H1 (cell line): Measurements from ENCODE around the gene SNX30. TPM values are rescaled to one million over a fixed set of nuclear protein-coding genes. Genes with fewer than 3 reads are reported as not detected.

ENCODE experiments used
- CTCF ChIA-PET: fragments of 300-600 bp; sonication (Branson Sonifier 250); formaldehyde crosslinking; loops from one replicate; lab custom pipeline; 2021; ENCODE audit not compliant: partially characterized antibody; lab: Charles Lee
- POLR2A ChIA-PET: fragments of 300-600 bp; sonication (Branson Sonifier 250); formaldehyde crosslinking; loops from one replicate; lab custom pipeline; 2021; ENCODE audit warnings: inconsistent platforms; ENCODE audit not compliant: partially characterized antibody; lab: Charles Lee
- DNase-seq, 2 experiments: peaks; one replicate each; pipeline versions ENCODE4 v3.0.0 to v3.0.0-alpha.2; 2010 to 2022; ENCODE audit warnings: low spot score in 2 of 2, low read depth in 1 of 2, mixed read lengths in 1 of 2
- FAIRE-seq: peaks from 2 replicates; lab custom pipeline; 2011; peaks lifted over from hg19 to GRCh38; lab: Jason Lieb, UNC
- H2AFZ ChIP-seq: 2 replicates; pipeline ENCODE4 v1.8.1; 2012; ENCODE audit warnings: low read length, inconsistent platforms
- H2AK5ac ChIP-seq: 2 replicates; pipeline ENCODE4 v1.6.1; 2013; ENCODE audit warnings: low read depth, low read length
- H2BK120ac ChIP-seq: replicated peaks from 2 replicates; pipeline ENCODE3; 2013; ENCODE audit warnings: low read depth, low read length, inconsistent platforms
- H2BK12ac ChIP-seq: 2 replicates; pipeline ENCODE4 v1.6.1; 2013; ENCODE audit warnings: low read depth, low read length
- H2BK15ac ChIP-seq: 2 replicates; pipeline ENCODE4 v1.6.1; 2013; ENCODE audit warnings: low read length
- H2BK20ac ChIP-seq: 2 replicates; pipeline ENCODE4 v1.6.1; 2013; ENCODE audit warnings: low read length
- H2BK5ac ChIP-seq: 2 replicates; pipeline ENCODE4 v1.6.1; 2013; ENCODE audit warnings: low read depth, low read length
- H3K14ac ChIP-seq: 2 replicates; pipeline ENCODE4 v1.6.1; 2013; ENCODE audit warnings: inconsistent platforms; ENCODE audit not compliant: insufficient read length
- H3K18ac ChIP-seq: 2 replicates; pipeline ENCODE4 v1.6.1; 2013; ENCODE audit warnings: low read length; ENCODE audit errors: extremely low read depth
- H3K23ac ChIP-seq: 2 replicates; pipeline ENCODE4 v1.6.1; 2013; ENCODE audit warnings: inconsistent platforms; ENCODE audit not compliant: insufficient read length
- H3K23me2 ChIP-seq: 2 replicates; pipeline ENCODE4 v1.6.1; 2013; ENCODE audit warnings: low read depth, low read length
- H3K27ac ChIP-seq: 2 replicates; pipeline ENCODE4 v1.6.1; 2011; ENCODE audit warnings: low read depth, low read length, inconsistent platforms
- H3K27me3 ChIP-seq, 4 experiments: replicated peaks in 1 of 4; 1 replicate in 1 of 4; 2 replicates in 3 of 4; pipeline versions ENCODE4 v1.6.1 to v1.8.1; 2011 to 2013; ENCODE audit warnings: low read length in 3 of 4, mild to moderate bottlenecking in 3 of 4, inconsistent platforms in 2 of 4, mixed read lengths in 2 of 4, moderate library complexity in 1 of 4; ENCODE audit not compliant: control insufficient read depth in 3 of 4, insufficient read depth in 3 of 4; ENCODE audit errors: extremely low read depth in 1 of 4
- H3K36me3 ChIP-seq, 4 experiments: 2 replicates each; pipeline versions ENCODE4 v1.6.1 to v1.8.1; 2011 to 2013; ENCODE audit warnings: mild to moderate bottlenecking in 4 of 4, low read length in 3 of 4, moderate library complexity in 2 of 4, control low read depth in 1 of 4, inconsistent platforms in 1 of 4; ENCODE audit not compliant: insufficient read depth in 4 of 4, control insufficient read depth in 2 of 4
- H3K4ac ChIP-seq: replicated peaks from 2 replicates; pipeline ENCODE3; 2013; ENCODE audit warnings: low read length, low read depth, mixed read lengths, inconsistent platforms; ENCODE audit not compliant: insufficient read length
- H3K4me1 ChIP-seq, 4 experiments: replicated peaks in 1 of 4; 1 replicate in 1 of 4; 2 replicates in 3 of 4; pipeline versions ENCODE4 v1.6.1 to v1.8.1; 2011 to 2013; ENCODE audit warnings: low read length in 3 of 4, inconsistent platforms in 2 of 4, mixed read lengths in 1 of 4; ENCODE audit not compliant: insufficient read depth in 4 of 4, control insufficient read depth in 3 of 4
- H3K4me2 ChIP-seq, 2 experiments: 2 replicates each; pipeline versions ENCODE4 v1.6.1 to v1.8.1; 2011 to 2013; ENCODE audit warnings: low read depth in 2 of 2, low read length in 2 of 2, control low read depth in 1 of 2, inconsistent platforms in 1 of 2, mild to moderate bottlenecking in 1 of 2; ENCODE audit not compliant: insufficient read depth in 1 of 2
- H3K4me3 ChIP-seq, 4 experiments: fragments of 200-600, 300-600 bp in 1 of 4; sonication (generic), shearing (Covaris generic), sonication (Bioruptor Twin) in 1 of 4; 2 replicates each; pipeline versions ENCODE4 v1.5.1 to v1.8.1; 2011 to 2016; ENCODE audit warnings: low read length in 4 of 4, low read depth in 3 of 4, control low read depth in 2 of 4, inconsistent platforms in 2 of 4, mild to moderate bottlenecking in 2 of 4, mixed read lengths in 1 of 4, moderate library complexity in 1 of 4; ENCODE audit not compliant: insufficient read depth in 2 of 4; ENCODE audit errors: extremely low read depth in 1 of 4
- H3K56ac ChIP-seq: replicated peaks from 2 replicates; pipeline ENCODE3; 2013; ENCODE audit warnings: low read depth, mild to moderate bottlenecking, mixed read lengths, low read length, inconsistent platforms; ENCODE audit not compliant: insufficient read length
- H3K79me1 ChIP-seq: 2 replicates; pipeline ENCODE4 v1.6.1; 2013; ENCODE audit warnings: low read depth, low read length, control low read depth
- H3K79me2 ChIP-seq, 2 experiments: 2 replicates each; pipeline versions ENCODE4 v1.6.1 to v1.8.1; 2012 to 2013; ENCODE audit warnings: low read length in 2 of 2, mild to moderate bottlenecking in 2 of 2, inconsistent platforms in 1 of 2; ENCODE audit not compliant: insufficient read depth in 2 of 2, control insufficient read depth in 1 of 2
- H3K9ac ChIP-seq, 4 experiments: replicated peaks in 1 of 4; 1 replicate in 1 of 4; 2 replicates in 3 of 4; pipeline versions ENCODE4 v1.6.1 to v1.8.1; 2011 to 2013; ENCODE audit warnings: low read depth in 3 of 4, low read length in 3 of 4, control low read depth in 2 of 4, mild to moderate bottlenecking in 2 of 4, moderate library complexity in 2 of 4, inconsistent platforms in 1 of 4; ENCODE audit errors: extremely low read depth in 1 of 4
- H3K9me3 ChIP-seq, 2 experiments: 2 replicates each; pipeline versions ENCODE4 v1.6.1 to v1.8.1; 2012 to 2013; ENCODE audit warnings: mild to moderate bottlenecking in 2 of 2, moderate library complexity in 2 of 2, control low read depth in 1 of 2, inconsistent platforms in 1 of 2, low read depth in 1 of 2, low read length in 1 of 2, mixed read lengths in 1 of 2; ENCODE audit not compliant: insufficient read depth in 2 of 2
- H4K20me1 ChIP-seq, 2 experiments: replicated peaks in 1 of 2; 2 replicates each; pipeline versions ENCODE3 to v1.8.1; 2011 to 2013; ENCODE audit warnings: inconsistent platforms in 2 of 2, low read length in 2 of 2, mild to moderate bottlenecking in 1 of 2; ENCODE audit not compliant: insufficient read depth in 2 of 2, control insufficient read depth in 1 of 2
- H4K5ac ChIP-seq: 2 replicates; pipeline ENCODE4 v1.6.1; 2013; ENCODE audit warnings: low read length, low read depth, mixed read lengths, inconsistent platforms; ENCODE audit not compliant: insufficient read length
- H4K8ac ChIP-seq: 2 replicates; pipeline ENCODE4 v1.8.0; 2013; ENCODE audit warnings: mild to moderate bottlenecking, moderate library complexity, low read length, inconsistent platforms; ENCODE audit not compliant: insufficient read depth; ENCODE audit errors: extremely low read depth
- H4K91ac ChIP-seq: replicated peaks from 2 replicates; pipeline ENCODE3; 2013; ENCODE audit warnings: low read length, mixed read lengths, inconsistent platforms; ENCODE audit not compliant: insufficient read length
- BCL11A ChIP-seq, 2 experiments: IDR thresholded peaks; one replicate each; pipeline ENCODE4 v1.6.1; 2011; ENCODE audit warnings: low read depth in 2 of 2, low read length in 2 of 2, mild to moderate bottlenecking in 2 of 2
- CTBP2 ChIP-seq: IDR thresholded peaks from 2 replicates; pipeline ENCODE4 v1.7.0; 2011; ENCODE audit warnings: borderline replicate concordance, mild to moderate bottlenecking, moderate library complexity, mixed read lengths, low read length; ENCODE audit not compliant: insufficient read depth, insufficient read length
- KDM1A ChIP-seq: fragments of 200-600, 300-600 bp; sonication (generic); IDR thresholded peaks from 2 replicates; pipeline ENCODE4 v1.7.1; 2016; ENCODE audit warnings: mild to moderate bottlenecking, low read length, borderline replicate concordance
- NANOG ChIP-seq: IDR thresholded peaks from 2 replicates; pipeline ENCODE4 v1.6.1; 2011; ENCODE audit warnings: low read length, low read depth, mild to moderate bottlenecking, inconsistent platforms; ENCODE audit not compliant: insufficient read depth, poor library complexity, severe bottlenecking
- NRF1 ChIP-seq: IDR thresholded peaks from 2 replicates; pipeline ENCODE4 v1.6.1; 2011; ENCODE audit warnings: mild to moderate bottlenecking, low read depth, low read length, improper control_type of control experiment
- SP4 ChIP-seq: IDR thresholded peaks from 2 replicates; pipeline ENCODE4 v1.6.1; 2012; ENCODE audit warnings: low read length, inconsistent platforms
- TEAD4 ChIP-seq: IDR thresholded peaks from 2 replicates; pipeline ENCODE4 v1.6.1; 2012; ENCODE audit warnings: low read depth, low read length, inconsistent platforms, mixed read lengths
- YY1 ChIP-seq: IDR thresholded peaks from 2 replicates; pipeline ENCODE4 v1.6.1; 2011; ENCODE audit warnings: low read depth, mild to moderate bottlenecking, low read length
- WGBS, 2 experiments: shearing (Covaris generic) in 1 of 2; methylation state at CpG; one replicate each; pipeline versions ENCODE4 v1.1.6 to v1.1.7; 2013 to 2015; ENCODE audit warnings: low lambda C conversion rate in 2 of 2, mixed read lengths in 2 of 2, inconsistent platforms in 1 of 2, low coverage in 1 of 2, missing lambda C conversion rate in 1 of 2; ENCODE audit not compliant: insufficient replicate concordance in 2 of 2, insufficient coverage in 1 of 2, insufficient read length in 1 of 2; ENCODE audit errors: extremely low coverage in 1 of 2, missing lambda C conversion rate in 1 of 2; 5-methylcytosine and 5-hydroxymethylcytosine counted together
- polyA plus RNA-seq, 7 experiments: library from polyadenylated mRNA; depleted of rRNA in 3 of 7; stranded (reverse) in 5 of 7; unstranded in 2 of 7; fragments of >200 nt in 5 of 7; fragments of 200-250 nt in 2 of 7; gene quantifications; 1 replicate in 5 of 7; 2 replicates in 1 of 7; 4 replicates in 1 of 7; pipeline versions ENCODE4 v1.2.1 to v1.2.3, GENCODE V29; 2011 to 2013; ENCODE audit warnings: missing spikeins in 2 of 7, mixed read lengths in 2 of 7
- total RNA-seq: library from RNA; stranded (reverse); fragmentation: NEBNext Ultra II Directional; extraction: Animal tissue kit (Norgen Biotek cat#: 25700); gene quantifications from 2 replicates; pipeline ENCODE4 v1.2.1, GENCODE V29; 2021

The SNX30 gene
- total and polyA plus RNA-seq, 2 of the 8 experiments (the other 6 are each of a cell fraction or from before 2014, with no cell fraction given): 4.0 to 12.2 TPM

- ChIA-PET CTCF (interaction anchor here (0.6 to 2.9 kb wide), 3 partner anchors 12 to 680 kb away, joined by 3 to 28 read pairs (median 4); no protein-coding TSS in a partner anchor), POLR2A (no interaction called here)
- WGBS, 2 experiments: 93% methylated on average over 3 of the region's 3 CpGs; no CpG with 5 or more reads in 1 of the 2 experiments
- Histone ChIP-seq H3K18ac (no peak overlapping the region), H3K23ac (no peak overlapping the region), H3K79me2 (no peaks in the 10 kb centered on the region), H2BK5ac (no peak overlapping the region), H3K23me2 (peaks cover 16% of the 10 kb centered on the region; the same call in 1 of the 2 replicates), H2BK120ac (no peak overlapping the region), H3K36me3 (no peaks in the 10 kb centered on the region), H4K91ac (no peak overlapping the region), H3K79me1 (no peaks in the 10 kb centered on the region), H2AK5ac (no peak overlapping the region), H2BK20ac (no peak overlapping the region), H3K4ac (no peak overlapping the region), H4K5ac (no peak overlapping the region), H3K14ac (no peak overlapping the region), H3K4me3 (no peak overlapping the region), H4K20me1 (no peaks in the 10 kb centered on the region), H3K27me3 (peaks cover 14 to 36% (median 28%) of the 10 kb centered on the region in 4 experiments), H3K9ac (no peak overlapping the region), H2BK12ac (no peak overlapping the region), H3K4me2 (peak overlapping the region in 1 of 2 experiments; percentile 94; a peak in 2 of 4 replicates), H2AFZ (no peak overlapping the region), H3K9me3 (no peaks in the 10 kb centered on the region; a peak in 1 of 4 replicates), H3K56ac (no peak overlapping the region), H4K8ac (no peak overlapping the region), H3K4me1 (peaks cover 0 to 8% (median 4%) of the 10 kb centered on the region in 4 experiments; a peak in 4 of 7 replicates), H2BK15ac (no peak overlapping the region), H3K27ac (no peak overlapping the region)
- TF ChIP-seq CTBP2: no peak
- no peak for TF ChIP-seq NRF1
- TF ChIP-seq NANOG: no peak
- no peak for TF ChIP-seq KDM1A
- TF ChIP-seq BCL11A (IDR thresholded peaks at IDR 0.05; ENCODE audit: low read depth in 2 of 2, low read length in 2 of 2): no peak
- TF ChIP-seq TEAD4: no peak
- no peak for TF ChIP-seq YY1
- no peak for TF ChIP-seq SP4
- no peak for DNase-seq
- no peak for FAIRE-seq
Observed at GRCh38 chr9:112891521-112891920, 141.0 kb downstream of the SNX30 start.
